ENCODE results near the gene DISC1. TPM values are rescaled to one million over a fixed set of nuclear protein-coding genes. Genes with fewer than 3 reads are reported as not detected.

The DISC1 gene
- total and polyA plus RNA-seq, 2 donors (not counting 1 experiment from before 2014, with no cell fraction given), result 2.7 to 4.3 TPM

DNA sequence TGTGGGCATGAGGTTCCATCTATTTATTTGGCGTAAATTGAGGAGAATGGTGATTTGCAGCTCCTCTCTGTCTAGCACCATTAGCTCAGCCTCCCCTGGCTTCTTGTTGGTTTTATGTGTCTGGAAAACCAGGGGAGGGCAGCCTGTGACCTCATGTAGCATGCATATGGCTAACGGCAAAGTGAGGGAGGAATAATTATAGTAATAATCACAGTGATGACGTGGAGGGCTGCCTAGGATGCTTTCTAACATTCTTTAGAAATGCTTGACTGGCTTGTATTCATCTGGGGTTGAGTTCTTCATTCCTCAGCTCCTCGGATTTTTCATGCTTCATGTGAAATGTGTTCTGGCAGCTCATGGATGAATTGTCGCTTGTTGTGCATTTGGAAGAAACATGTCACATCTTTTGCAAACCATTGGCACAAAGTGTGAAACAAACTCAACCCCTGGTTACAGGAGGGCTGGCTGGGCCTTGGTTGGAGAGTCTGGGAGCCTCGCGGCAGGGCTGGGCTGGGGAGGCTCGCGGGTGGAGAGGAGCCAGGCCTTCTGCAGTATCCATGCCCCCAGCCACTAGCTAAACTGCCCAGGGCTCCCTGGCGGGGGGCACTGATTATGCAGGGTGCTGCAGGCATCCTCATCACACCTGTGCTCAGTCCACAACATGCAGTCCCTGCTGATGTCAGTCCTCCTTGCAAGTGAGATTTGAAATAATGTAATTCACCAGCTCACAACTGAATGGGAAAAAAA, 149.6 kb downstream of the DISC1 start:
- CTCF ChIA-PET, result interaction anchor here (1.5 kb wide), 1 partner anchor 19 kb away, joined by 8 read pairs; no protein-coding TSS in a partner anchor
- POLR2A ChIA-PET, result no interaction called here

GRCh38 chr1:231776757-231777062, 150.1 kb downstream of the DISC1 start:
- H2AFZ ChIP-seq (ENCODE audit: insufficient read depth, low read depth, low read length, poor library complexity, severe bottlenecking), result no peak overlapping the region
- 83% methylated on average over 4 of the region's 5 CpGs for WGBS (ENCODE audit: insufficient coverage)
- H3K27ac Mint-ChIP-seq, result no peak overlapping the region
- peaks cover 10% of the 10 kb centered on the region for H3K4me1 Mint-ChIP-seq
- no peak overlapping the region for H3K9ac ChIP-seq (ENCODE audit: low read length)
- no peak overlapping the region for H3K27ac ChIP-seq (ENCODE audit: low read length in 2 of 2)
- no peak overlapping the region for H3K4me2 ChIP-seq (replicated peaks; ENCODE audit: low read depth, low read length, poor library complexity, severe bottlenecking)
- DNase-seq (no peak), ATAC-seq (ENCODE audit: low read depth) (no peak)
- H3K4me1 ChIP-seq (ENCODE audit: control insufficient read depth in 2 of 2, insufficient read depth in 2 of 2, low read length in 2 of 2), result peaks cover 0 to 10% of the 10 kb centered on the region in 2 donors
- no peaks in the 10 kb centered on the region for H3K9me3 ChIP-seq (ENCODE audit: control extremely low read depth in 1 of 3, control insufficient read depth in 2 of 3, insufficient read depth in 1 of 3, low read length in 2 of 3)
- no peaks in the 10 kb centered on the region for H3K9me3 Mint-ChIP-seq (ENCODE audit: insufficient read depth)
- H3K27me3 Mint-ChIP-seq, result no peaks in the 10 kb centered on the region
- peaks cover 2 to 5% of the 10 kb centered on the region in 2 experiments for H3K36me3 ChIP-seq (replicated peaks in 1 of 2; ENCODE audit: control extremely low read depth in 1 of 2, control insufficient read depth in 1 of 2, extremely low read depth in 1 of 2, insufficient read depth in 2 of 2, low read length in 1 of 2)
- H4K20me1 ChIP-seq (ENCODE audit: control insufficient read depth, insufficient read depth, low read length, poor library complexity, severe bottlenecking), result no peaks in the 10 kb centered on the region
- H3K27me3 ChIP-seq (replicated peaks in 1 of 4; ENCODE audit: control extremely low read depth in 1 of 4, control insufficient read depth in 3 of 4, insufficient read depth in 4 of 4, low read length in 3 of 4), result no peaks in the 10 kb centered on the region
- intact Hi-C loops (cut with micrococcal nuclease), result no loop called here
- no peaks in the 10 kb centered on the region for H3K79me2 ChIP-seq (ENCODE audit: control insufficient read depth, insufficient read depth, low read length)
- TF ChIP-seq, protein P1, sequence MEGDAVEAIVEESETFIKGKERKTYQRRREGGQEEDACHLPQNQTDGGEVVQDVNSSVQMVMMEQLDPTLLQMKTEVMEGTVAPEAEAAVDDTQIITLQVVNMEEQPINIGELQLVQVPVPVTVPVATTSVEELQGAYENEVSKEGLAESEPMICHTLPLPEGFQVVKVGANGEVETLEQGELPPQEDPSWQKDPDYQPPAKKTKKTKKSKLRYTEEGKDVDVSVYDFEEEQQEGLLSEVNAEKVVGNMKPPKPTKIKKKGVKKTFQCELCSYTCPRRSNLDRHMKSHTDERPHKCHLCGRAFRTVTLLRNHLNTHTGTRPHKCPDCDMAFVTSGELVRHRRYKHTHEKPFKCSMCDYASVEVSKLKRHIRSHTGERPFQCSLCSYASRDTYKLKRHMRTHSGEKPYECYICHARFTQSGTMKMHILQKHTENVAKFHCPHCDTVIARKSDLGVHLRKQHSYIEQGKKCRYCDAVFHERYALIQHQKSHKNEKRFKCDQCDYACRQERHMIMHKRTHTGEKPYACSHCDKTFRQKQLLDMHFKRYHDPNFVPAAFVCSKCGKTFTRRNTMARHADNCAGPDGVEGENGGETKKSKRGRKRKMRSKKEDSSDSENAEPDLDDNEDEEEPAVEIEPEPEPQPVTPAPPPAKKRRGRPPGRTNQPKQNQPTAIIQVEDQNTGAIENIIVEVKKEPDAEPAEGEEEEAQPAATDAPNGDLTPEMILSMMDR (IDR thresholded peaks at IDR 0.05), result no peak
- TF ChIP-seq EZH2 (IDR thresholded peaks at IDR 0.05; ENCODE audit: borderline replicate concordance, insufficient read depth, low read depth, low read length, poor library complexity, severe bottlenecking), result no peak
- POLR2A ChIA-PET, result no interaction called here
- no peak overlapping the region for H3K4me3 Mint-ChIP-seq
- CTCF ChIA-PET, result interaction anchor here (1.5 kb wide), 1 partner anchor 20 kb away, joined by 8 read pairs; no protein-coding TSS in a partner anchor
- H3K4me3 ChIP-seq (ENCODE audit: control extremely low read depth in 1 of 5, extremely low read depth in 1 of 5, insufficient read depth in 1 of 5, low read depth in 2 of 5, low read length in 4 of 5), result no peak overlapping the region

More for the DNA sequence above, 149.6 kb downstream of the DISC1 start:
- intact Hi-C loops (cut with micrococcal nuclease), result no loop called here
- Histone ChIP-seq H3K9me3 (ENCODE audit: control extremely low read depth in 1 of 3, control insufficient read depth in 2 of 3, insufficient read depth in 1 of 3, low read length in 2 of 3) (no peaks in the 10 kb centered on the region), H4K20me1 (ENCODE audit: control insufficient read depth, insufficient read depth, low read length, poor library complexity, severe bottlenecking) (no peaks in the 10 kb centered on the region), H2AFZ (ENCODE audit: insufficient read depth, low read depth, low read length, poor library complexity, severe bottlenecking) (no peak overlapping the region), H3K4me3 (ENCODE audit: control extremely low read depth in 1 of 5, extremely low read depth in 1 of 5, insufficient read depth in 1 of 5, low read depth in 2 of 5, low read length in 4 of 5) (no peak overlapping the region), H3K27ac (ENCODE audit: low read length in 2 of 2) (no peak overlapping the region), H3K4me2 (replicated peaks; ENCODE audit: low read depth, low read length, poor library complexity, severe bottlenecking) (no peak overlapping the region), H3K27me3 (replicated peaks in 1 of 4; ENCODE audit: control extremely low read depth in 1 of 4, control insufficient read depth in 3 of 4, insufficient read depth in 4 of 4, low read length in 3 of 4) (no peaks in the 10 kb centered on the region), H3K9ac (ENCODE audit: low read length) (no peak overlapping the region), H3K79me2 (ENCODE audit: control insufficient read depth, insufficient read depth, low read length) (no peaks in the 10 kb centered on the region), H3K4me1 (ENCODE audit: control insufficient read depth in 2 of 2, insufficient read depth in 2 of 2, low read length in 2 of 2) (peaks cover 0 to 8% of the 10 kb centered on the region in 2 donors), H3K36me3 (replicated peaks in 1 of 2; ENCODE audit: control extremely low read depth in 1 of 2, control insufficient read depth in 1 of 2, extremely low read depth in 1 of 2, insufficient read depth in 2 of 2, low read length in 1 of 2) (peaks cover 2 to 5% of the 10 kb centered on the region in 2 experiments)
- no peaks in the 10 kb centered on the region for H3K9me3 Mint-ChIP-seq (ENCODE audit: insufficient read depth)
- no peak overlapping the region for H3K27ac Mint-ChIP-seq
- no peak for DNase-seq
- no peak for ATAC-seq (ENCODE audit: low read depth)
- WGBS (ENCODE audit: insufficient coverage), result 88% methylated on average over 8 of the region's 10 CpGs
- H3K4me1 Mint-ChIP-seq, result peaks cover 6% of the 10 kb centered on the region
- no peaks in the 10 kb centered on the region for H3K27me3 Mint-ChIP-seq
- no peak overlapping the region for H3K4me3 Mint-ChIP-seq
- TF ChIP-seq, protein P1 (IDR thresholded peaks at IDR 0.05), result no peak
- no peak for TF ChIP-seq EZH2 (IDR thresholded peaks at IDR 0.05; ENCODE audit: borderline replicate concordance, insufficient read depth, low read depth, low read length, poor library complexity, severe bottlenecking)
